Measurements from ENCODE around the gene DHX29. TPM values are rescaled to one million over a fixed set of nuclear protein-coding genes. Genes with fewer than 3 reads are reported as not detected.

DHX29 gene
- total RNA-seq, 1 experiment from 2014 or later = 30.3 TPM

GRCh38 chr5:55316837-55317236 lies 9.3 kb upstream of the DHX29 start:
- peaks cover 34% of the 10 kb centered on the region; the same call in 1 of the 2 replicates for H3K79me2 ChIP-seq (ENCODE audit: insufficient read depth, low read length)
- no peak overlapping the region for H3K27ac ChIP-seq (ENCODE audit: insufficient read length, low read depth, low read length)
- H3K9me3 ChIP-seq (ENCODE audit: control insufficient read depth, low read depth, low read length) = no peaks in the 10 kb centered on the region
- H2BK20ac ChIP-seq (ENCODE audit: low read depth, low read length, poor library complexity, severe bottlenecking) = no peak overlapping the region
- no peak overlapping the region for H2BK5ac ChIP-seq (ENCODE audit: insufficient read length, low read length)
- H2AFZ ChIP-seq (ENCODE audit: low read length) = no peak overlapping the region
- H3K9ac ChIP-seq (ENCODE audit: extremely low read depth, insufficient read length, low read length) = no peak overlapping the region
- no peaks in the 10 kb centered on the region for H4K20me1 ChIP-seq (ENCODE audit: control insufficient read depth, insufficient read depth, insufficient read length)
- no peak overlapping the region for H2AK5ac ChIP-seq (ENCODE audit: insufficient read length, low read length)
- H3K23me2 ChIP-seq (ENCODE audit: insufficient read length, low read depth, low read length, poor library complexity, severe bottlenecking) = no peaks in the 10 kb centered on the region
- Mint-ChIP-seq H3K9me3 (peaks cover 0 to 4% of the 10 kb centered on the region in 2 experiments; a peak in 1 of 5 replicates), H3K27ac (no peak overlapping the region), H3K4me1 (peaks cover 7 to 13% of the 10 kb centered on the region in 2 experiments), H3K36me3 (ENCODE audit: insufficient read depth in 1 of 3, low read depth in 3 of 3) (peaks cover 18 to 33% (median 24%) of the 10 kb centered on the region in 3 experiments), H3K4me3 (no peak overlapping the region), H3K27me3 (ENCODE audit: low read depth) (no peaks in the 10 kb centered on the region)
- no peak overlapping the region for H4K5ac ChIP-seq (ENCODE audit: insufficient read length, low read depth, low read length)
- H3K4me1 ChIP-seq (ENCODE audit: insufficient read depth, low read length) = no peaks in the 10 kb centered on the region; the same call in 1 of the 2 replicates
- H2BK15ac ChIP-seq (ENCODE audit: low read depth, low read length) = no peak overlapping the region
- H3K4ac ChIP-seq (ENCODE audit: low read depth, low read length) = no peak overlapping the region
- TF ChIP-seq CTCF (conservative IDR thresholded peaks at IDR 0.05) = no peak
- H2BK12ac ChIP-seq (ENCODE audit: insufficient read length, low read depth, low read length) = no peak overlapping the region
- H3K18ac ChIP-seq (ENCODE audit: insufficient read length, low read depth, low read length) = no peak overlapping the region
- no peak overlapping the region for H3K4me2 ChIP-seq (ENCODE audit: insufficient read depth, insufficient read length, low read length)
- no peak overlapping the region for H3K56ac ChIP-seq (ENCODE audit: insufficient read length, low read depth, low read length)
- H2BK120ac ChIP-seq (ENCODE audit: low read depth, low read length, poor library complexity, severe bottlenecking) = no peak overlapping the region
- H3K27me3 ChIP-seq (ENCODE audit: insufficient read depth, low read length) = no peaks in the 10 kb centered on the region
- H4K91ac ChIP-seq (ENCODE audit: insufficient read length, low read depth, low read length) = no peak overlapping the region
- no peak overlapping the region for H3T11ph ChIP-seq (ENCODE audit: low read length)
- no peak for DNase-seq
- no peak overlapping the region for H3K23ac ChIP-seq (ENCODE audit: insufficient read length, low read depth, low read length)
- no peak overlapping the region for H3K14ac ChIP-seq (ENCODE audit: insufficient read depth, low read length)
- H4K8ac ChIP-seq (replicated peaks; ENCODE audit: insufficient read length, low read depth, low read length) = no peak overlapping the region
- no peaks in the 10 kb centered on the region for H3K79me1 ChIP-seq (ENCODE audit: insufficient read depth, low read depth, low read length, poor library complexity, severe bottlenecking)

Data from H9 (cell line).